Naive thymus-derived CD4-positive, alpha-beta T cell (primary cell): ENCODE measurements around the gene HMGCL. TPM values are rescaled to one million over a fixed set of nuclear protein-coding genes. Genes with fewer than 3 reads are reported as not detected.

Experiments used
- ATAC-seq: fragments of 150-1000 bp; cut with Tn5 transposase; 2 replicates; pipeline ENCODE4 v1.10.0; 2021; ENCODE audit warnings: mild to moderate bottlenecking, moderate library complexity
- CTCF ChIA-PET: fragments of 350-600 bp; sonication (Branson Sonifier 250); formaldehyde crosslinking; loops from one replicate; lab custom pipeline; 2021; ENCODE audit warnings: antibody characterized with exemption; lab: Charles Lee
- POLR2A ChIA-PET: fragments of 350-600 bp; sonication (Branson Sonifier 250); formaldehyde crosslinking; loops from one replicate; lab custom pipeline; 2021; ENCODE audit warnings: antibody characterized with exemption, inconsistent platforms; lab: Charles Lee
- DNase-seq, 9 donors: peaks; one replicate each; pipeline versions ENCODE4 v3.0.0 to v3.0.0-alpha.2; 2020 to 2022; ENCODE audit warnings: mixed read lengths in 1 of 9
- H3K27ac ChIP-seq: one replicate; pipeline ENCODE4 v1.7.0; 2013; ENCODE audit warnings: mild to moderate bottlenecking, low read depth, low read length, moderate library complexity
- H3K27me3 ChIP-seq, 2 donors: one replicate each; pipeline ENCODE4 v1.7.0; 2013; ENCODE audit warnings: low read length in 2 of 2, mild to moderate bottlenecking in 2 of 2, moderate library complexity in 2 of 2; ENCODE audit not compliant: control insufficient read depth in 2 of 2, insufficient read depth in 2 of 2
- H3K36me3 ChIP-seq, 3 experiments: 1 replicate in 2 of 3; 2 replicates in 1 of 3; pipeline ENCODE4 v1.7.0; 2013; ENCODE audit warnings: low read length in 3 of 3, mild to moderate bottlenecking in 3 of 3, moderate library complexity in 1 of 3; ENCODE audit not compliant: insufficient read depth in 3 of 3, control insufficient read depth in 2 of 3
- H3K4me1 ChIP-seq, 2 donors: one replicate each; pipeline ENCODE4 v1.7.0; 2013; ENCODE audit warnings: low read length in 2 of 2, mild to moderate bottlenecking in 2 of 2, moderate library complexity in 1 of 2; ENCODE audit not compliant: control insufficient read depth in 2 of 2, insufficient read depth in 2 of 2
- H3K4me3 ChIP-seq: 2 replicates; pipeline ENCODE4 v1.7.0; 2013; ENCODE audit warnings: mild to moderate bottlenecking, low read length
- H3K9me3 ChIP-seq, 3 experiments: 1 replicate in 2 of 3; 2 replicates in 1 of 3; pipeline ENCODE4 v1.7.0; 2013; ENCODE audit warnings: low read length in 3 of 3; ENCODE audit not compliant: control insufficient read depth in 2 of 3
- H3K27ac Mint-ChIP-seq, 9 donors: one replicate each; pipeline ENCODE4 v1.8.0; 2020 to 2022; ENCODE audit warnings: mixed read lengths in 9 of 9, mild to moderate bottlenecking in 8 of 9, moderate library complexity in 5 of 9, inconsistent platforms in 2 of 9
- H3K27me3 Mint-ChIP-seq, 5 donors: one replicate each; pipeline ENCODE4 v1.8.0; 2021 to 2022; ENCODE audit warnings: mixed read lengths in 5 of 5, mild to moderate bottlenecking in 1 of 5
- H3K36me3 Mint-ChIP-seq, 5 donors: one replicate each; pipeline ENCODE4 v1.8.0; 2020 to 2022; ENCODE audit warnings: mixed read lengths in 5 of 5, mild to moderate bottlenecking in 3 of 5, inconsistent platforms in 1 of 5
- H3K4me1 Mint-ChIP-seq, 7 donors: one replicate each; pipeline ENCODE4 v1.8.0; 2020 to 2022; ENCODE audit warnings: mixed read lengths in 7 of 7, mild to moderate bottlenecking in 3 of 7, inconsistent platforms in 1 of 7
- H3K4me3 Mint-ChIP-seq, 10 donors: one replicate each; pipeline ENCODE4 v1.8.0; 2020 to 2022; ENCODE audit warnings: mild to moderate bottlenecking in 10 of 10, mixed read lengths in 10 of 10, moderate library complexity in 6 of 10, inconsistent platforms in 2 of 10
- H3K9me3 Mint-ChIP-seq, 11 donors: one replicate each; pipeline ENCODE4 v1.8.0; 2020 to 2022; ENCODE audit warnings: mixed read lengths in 11 of 11, mild to moderate bottlenecking in 4 of 11, inconsistent platforms in 1 of 11, moderate library complexity in 1 of 11
- intact Hi-C, 2 donors: fragments of 100-400 bp; cut with micrococcal nuclease; formaldehyde crosslinking; loops; one replicate each; pipeline ENCODE4 v1.15.1; 2023
- polyA plus RNA-seq, 2 donors: library from polyadenylated mRNA; unstranded; fragments of 300-500 nt; fragmentation: Illumina TruSeq; gene quantifications; one replicate each; pipeline ENCODE4 v1.2.3, GENCODE V29; 2021
- total RNA-seq, 6 experiments: library from RNA in 5 of 6; stranded (reverse) in 5 of 6; gene quantifications; 1 replicate in 5 of 6; 2 replicates in 1 of 6; pipeline ENCODE4 v1.2.3 and lab custom pipeline; 2021 to 2026

Gene HMGCL
- total and polyA plus RNA-seq, 7 experiments from 2014 or later, result 16.2 to 38.9 (median 32.6) TPM

DNA sequence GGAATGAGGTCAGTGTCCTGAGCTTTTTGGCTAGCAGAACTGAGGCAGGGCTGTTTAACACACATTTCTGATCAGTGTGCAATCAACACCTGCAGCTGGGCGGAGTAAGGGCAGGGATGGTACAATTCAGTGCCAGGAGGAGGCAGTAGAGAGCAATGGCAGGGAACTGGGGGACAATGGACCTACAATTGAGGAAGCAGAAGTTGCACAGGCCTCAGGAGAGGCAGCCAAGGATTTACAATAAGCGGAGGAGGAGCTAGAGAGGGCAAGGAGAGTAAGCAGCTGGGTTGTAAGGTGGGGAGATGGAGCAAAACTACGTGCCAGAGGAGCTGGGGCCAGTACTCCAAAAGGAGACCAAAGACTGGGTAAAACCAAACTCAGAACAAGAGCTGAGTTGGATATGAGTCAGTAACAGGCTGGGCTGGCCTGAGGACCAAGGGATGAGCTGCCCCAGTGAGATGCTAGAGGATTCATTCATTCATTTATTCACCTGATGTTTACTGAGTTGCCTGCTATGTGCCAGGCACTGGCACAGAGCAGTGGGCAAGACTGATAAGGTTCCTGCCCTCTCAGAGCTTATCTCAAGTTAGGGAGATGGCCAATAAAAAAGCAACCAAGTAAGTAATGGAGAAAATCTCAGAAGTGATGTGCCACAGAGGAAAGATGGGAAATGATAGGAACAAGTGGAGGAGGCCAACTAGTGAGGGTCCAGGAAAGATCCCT, 14.2 kb downstream of the HMGCL start:
- H3K27me3 ChIP-seq, result no peaks in the 10 kb centered on the region

DNA sequence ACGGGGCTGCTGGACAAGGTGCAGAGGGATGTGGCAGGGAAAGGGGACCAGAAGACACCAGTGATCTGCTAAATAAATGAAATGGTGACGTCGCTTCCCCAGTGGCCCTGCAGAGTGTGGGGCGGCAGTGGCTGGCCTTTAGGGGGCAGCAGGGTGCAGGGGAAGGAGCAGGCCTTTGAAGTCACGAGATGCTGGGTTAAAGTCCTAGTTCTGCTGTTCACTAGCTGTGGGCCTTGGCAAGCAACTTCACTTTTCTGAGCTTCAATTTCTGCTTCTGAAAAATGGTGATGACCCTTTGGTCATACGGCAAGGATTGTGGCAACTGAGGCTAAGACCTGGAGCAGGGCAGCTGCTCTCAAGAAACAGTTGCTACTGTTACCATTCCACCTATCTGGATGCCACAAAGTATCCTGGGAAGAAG, 15.5 kb downstream of the HMGCL start:
- Mint-ChIP-seq H3K4me3 (no peak overlapping the region), H3K4me1 (peaks cover 15 to 30% (median 17%) of the 10 kb centered on the region in 7 donors), H3K36me3 (peaks cover 0 to 15% (median 4%) of the 10 kb centered on the region in 5 donors), H3K9me3 (no peaks in the 10 kb centered on the region), H3K27me3 (no peaks in the 10 kb centered on the region), H3K27ac (peak overlapping the region in 4 of 9 donors; percentile 46 to 79 (median 64))
- ChIA-PET CTCF (interaction anchor here (0.6 to 3.7 kb wide), 13 partner anchors 9 to 582 kb away, joined by 3 to 32 read pairs (median 4); partner anchors contain the start of gene FUCA1), POLR2A (interaction anchor here (0.6 to 2.3 kb wide), 7 partner anchors 9 to 691 kb away, joined by 3 to 22 read pairs (median 5); partner anchors contain the start of genes GALE and HMGCL)
- intact Hi-C loops, result loop anchor here (1.0 to 2.0 kb wide), 8 partner anchors 15 to 108 kb away; partner anchors contain the start of genes FUCA1 (in 2 of the 2) and HMGCL (in 2 of the 2)
- Histone ChIP-seq H3K27ac (no peak overlapping the region), H3K36me3 (peaks cover 0 to 32% (median 5%) of the 10 kb centered on the region in 3 experiments), H3K4me1 (peaks cover 0 to 10% of the 10 kb centered on the region in 2 donors), H3K4me3 (no peak overlapping the region), H3K27me3 (no peaks in the 10 kb centered on the region), H3K9me3 (no peaks in the 10 kb centered on the region)
- ATAC-seq (peak; percentile 94), DNase-seq (peak; percentile 71 to 84 (median 80))

More for the DNA sequence above, 14.2 kb downstream of the HMGCL start:
- peaks cover 15 to 21% (median 17%) of the 10 kb centered on the region in 7 donors for H3K4me1 Mint-ChIP-seq
- H3K4me1 ChIP-seq, result peaks cover 0 to 10% of the 10 kb centered on the region in 2 donors
- H3K36me3 Mint-ChIP-seq, result peaks cover 0 to 16% (median 2%) of the 10 kb centered on the region in 5 donors
- H3K27me3 Mint-ChIP-seq, result no peaks in the 10 kb centered on the region
- intact Hi-C loops, result loop anchor here in 1 of 2 donors (1.0 kb wide), 1 partner anchor 106 kb away; no protein-coding TSS in a partner anchor
- ATAC-seq (peak; percentile 82), DNase-seq (peak in 8 of 9 donors; percentile 29 to 54 (median 50))
- no peaks in the 10 kb centered on the region for H3K9me3 ChIP-seq
- H3K9me3 Mint-ChIP-seq, result no peaks in the 10 kb centered on the region
- POLR2A ChIA-PET, result interaction anchor here (0.9 to 3.9 kb wide), 4 partner anchors 10 to 144 kb away, joined by 4 to 22 read pairs (median 12); partner anchors contain the start of genes GALE and HMGCL
- no peak overlapping the region for H3K4me3 Mint-ChIP-seq
- H3K27ac ChIP-seq, result no peak overlapping the region
- CTCF ChIA-PET, result interaction anchor here (0.7 to 3.7 kb wide), 15 partner anchors 8 to 106 kb away, joined by 3 to 32 read pairs (median 4); partner anchors contain the start of genes CNR2, FUCA1, GALE and HMGCL
- H3K36me3 ChIP-seq, result peaks cover 0 to 36% (median 5%) of the 10 kb centered on the region in 3 experiments
- peak overlapping the region in 6 of 9 donors; percentile 9 to 82 (median 60) for H3K27ac Mint-ChIP-seq
- H3K4me3 ChIP-seq, result no peak overlapping the region

DNA sequence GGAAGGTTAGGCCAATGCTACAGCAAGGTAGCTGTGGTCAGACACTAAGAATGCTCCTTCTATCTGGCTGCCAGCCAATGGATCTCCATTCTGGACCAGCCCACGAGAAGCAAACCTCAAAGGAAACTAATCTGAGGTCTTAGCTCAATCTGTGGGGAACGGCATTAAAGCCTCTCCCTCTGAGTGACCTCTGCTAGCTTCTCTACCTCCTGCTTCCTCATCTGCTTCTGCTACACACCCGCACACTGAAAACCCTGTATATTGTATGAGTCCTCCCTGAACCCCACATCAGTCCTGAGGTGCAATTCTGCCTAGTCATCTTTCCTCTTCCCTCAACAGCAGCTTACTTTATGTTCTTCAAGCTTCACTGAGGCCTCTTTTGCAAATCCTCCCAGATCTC, 17.8 kb downstream of the HMGCL start:
- DNase-seq (no peak), ATAC-seq (peak; percentile 56)
- no peak overlapping the region for H3K4me3 Mint-ChIP-seq
- H3K27me3 ChIP-seq, result no peaks in the 10 kb centered on the region
- H3K27ac ChIP-seq, result no peak overlapping the region
- peaks cover 0 to 22% (median 2%) of the 10 kb centered on the region in 5 donors for H3K36me3 Mint-ChIP-seq
- ChIA-PET CTCF (interaction anchor here (0.9 to 1.6 kb wide), 3 partner anchors 10 to 109 kb away, joined by 3 to 9 read pairs (median 4); no protein-coding TSS in a partner anchor), POLR2A (no interaction called here)
- no peaks in the 10 kb centered on the region for H3K27me3 Mint-ChIP-seq
- H3K27ac Mint-ChIP-seq, result peak overlapping the region in 3 of 9 donors; percentile 32 to 84 (median 70)
- peaks cover 0 to 10% of the 10 kb centered on the region in 2 donors for H3K4me1 ChIP-seq
- no peak overlapping the region for H3K4me3 ChIP-seq
- H3K9me3 Mint-ChIP-seq, result no peaks in the 10 kb centered on the region
- H3K4me1 Mint-ChIP-seq, result peaks cover 15 to 29% (median 18%) of the 10 kb centered on the region in 7 donors
- intact Hi-C loops, result no loop called here
- peaks cover 0 to 27% (median 0%) of the 10 kb centered on the region in 3 experiments for H3K36me3 ChIP-seq
- no peaks in the 10 kb centered on the region for H3K9me3 ChIP-seq

DNA sequence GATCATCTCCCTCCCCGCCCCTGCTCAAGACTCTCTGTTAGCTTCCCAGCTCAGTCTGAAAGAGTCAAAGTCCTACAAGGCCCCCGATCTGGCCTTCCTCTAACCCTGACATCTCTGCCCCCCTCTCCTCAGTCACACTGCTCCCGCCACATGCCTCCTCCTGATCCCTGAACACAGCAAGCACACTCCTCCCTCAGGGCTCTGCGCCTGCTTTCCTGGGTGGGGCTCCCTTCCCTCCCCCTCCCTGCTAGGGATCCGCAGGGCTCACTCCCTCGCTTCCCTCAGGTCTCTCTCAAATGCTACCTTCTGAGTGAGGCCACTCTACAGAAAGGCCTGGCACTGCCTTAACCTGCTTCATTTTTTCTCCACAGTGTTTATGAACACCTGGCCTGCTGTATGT, 18.9 kb downstream of the HMGCL start:
- ChIA-PET POLR2A (no interaction called here), CTCF (interaction anchor here (1.6 kb wide), 1 partner anchor 110 kb away, joined by 9 read pairs; no protein-coding TSS in a partner anchor)
- Mint-ChIP-seq H3K27me3 (no peaks in the 10 kb centered on the region), H3K27ac (peak overlapping the region in 2 of 9 donors; percentile 22 to 41), H3K4me1 (peaks cover 15 to 28% (median 24%) of the 10 kb centered on the region in 7 donors), H3K36me3 (peaks cover 0 to 17% (median 1%) of the 10 kb centered on the region in 5 donors), H3K4me3 (no peak overlapping the region), H3K9me3 (no peaks in the 10 kb centered on the region)
- Histone ChIP-seq H3K36me3 (peaks cover 0 to 20% (median 0%) of the 10 kb centered on the region in 3 experiments), H3K9me3 (no peaks in the 10 kb centered on the region), H3K27me3 (no peaks in the 10 kb centered on the region), H3K4me3 (no peak overlapping the region), H3K4me1 (peaks cover 4 to 15% of the 10 kb centered on the region in 2 donors), H3K27ac (no peak overlapping the region)
- DNase-seq, result no peak
- no peak for ATAC-seq
- intact Hi-C loops, result no loop called here

DNA sequence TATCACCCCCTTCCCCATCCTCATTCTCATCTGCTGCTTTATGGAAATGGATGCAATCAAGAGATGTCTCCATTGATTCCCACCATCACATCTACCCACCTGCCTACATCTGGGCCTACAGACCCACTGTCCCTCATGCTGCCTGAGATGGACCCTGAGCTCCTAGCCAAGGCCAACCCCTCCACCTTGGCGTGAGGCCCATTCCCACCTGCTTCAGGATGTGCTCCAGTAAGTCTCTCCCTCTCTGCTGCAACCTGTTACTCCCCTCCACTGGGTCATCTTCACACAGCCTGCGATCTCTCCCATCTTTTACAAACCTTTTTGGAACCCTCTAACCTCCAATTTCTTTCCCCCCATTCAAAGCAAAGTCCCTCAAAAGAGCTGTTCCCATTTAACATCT, 20.2 kb downstream of the HMGCL start:
- Mint-ChIP-seq H3K4me3 (peak overlapping the region in 1 of 10 donors; percentile 2), H3K27me3 (no peaks in the 10 kb centered on the region), H3K27ac (peak overlapping the region in 6 of 9 donors; percentile 5 to 83 (median 16)), H3K4me1 (peaks cover 3 to 23% (median 22%) of the 10 kb centered on the region in 7 donors), H3K9me3 (no peaks in the 10 kb centered on the region), H3K36me3 (peaks cover 0 to 15% (median 0%) of the 10 kb centered on the region in 5 donors)
- DNase-seq, result no peak
- intact Hi-C loops, result no loop called here
- Histone ChIP-seq H3K4me3 (no peak overlapping the region), H3K36me3 (peaks cover 0 to 26% (median 0%) of the 10 kb centered on the region in 3 experiments), H3K9me3 (no peaks in the 10 kb centered on the region), H3K4me1 (peaks cover 7 to 10% of the 10 kb centered on the region in 2 donors), H3K27ac (no peak overlapping the region), H3K27me3 (no peaks in the 10 kb centered on the region)
- ChIA-PET CTCF (interaction anchor here (0.7 kb wide), 1 partner anchor 113 kb away, joined by 4 read pairs; no protein-coding TSS in a partner anchor), POLR2A (interaction anchor here (0.6 kb wide), 2 partner anchors 26 to 119 kb away, joined by 3 read pairs; no protein-coding TSS in a partner anchor)
- ATAC-seq, result no peak

DNA sequence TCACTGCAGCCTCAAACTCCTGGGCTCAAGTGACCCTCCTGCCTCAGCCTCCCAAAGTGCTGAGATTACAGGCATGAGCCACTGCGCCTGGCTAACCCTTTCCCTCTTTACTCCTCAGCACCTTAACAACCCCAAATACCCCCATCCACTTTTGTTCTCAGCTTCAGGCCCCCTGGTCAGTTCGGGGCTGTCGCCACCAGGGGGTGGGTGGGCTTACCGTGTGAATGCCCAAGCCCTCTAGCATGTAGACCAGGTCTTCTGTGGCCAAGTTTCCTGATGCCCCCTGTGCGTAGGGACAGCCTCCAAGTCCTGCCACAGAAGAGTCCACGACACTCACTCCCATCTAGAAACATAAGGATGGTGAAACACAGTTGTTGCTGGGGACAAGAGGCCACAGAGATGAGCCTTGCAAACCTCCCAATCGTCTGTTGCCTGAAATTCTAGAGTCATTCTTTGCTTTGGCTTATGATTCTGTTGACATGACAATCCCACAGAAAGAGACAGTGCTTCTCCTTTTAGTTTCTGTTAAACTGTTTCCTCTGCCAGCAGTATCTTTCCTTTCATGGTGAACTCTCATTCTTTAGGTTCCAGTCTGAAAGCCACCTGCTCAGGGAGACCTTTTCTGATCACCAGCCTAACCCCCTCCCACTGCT, 20.9 kb downstream of the HMGCL start:
- H3K36me3 ChIP-seq, result peaks cover 0 to 26% (median 0%) of the 10 kb centered on the region in 3 experiments
- no peak for DNase-seq
- H3K27me3 ChIP-seq, result no peaks in the 10 kb centered on the region
- peak overlapping the region in 4 of 9 donors; percentile 2 to 69 (median 62) for H3K27ac Mint-ChIP-seq
- H3K9me3 ChIP-seq, result no peaks in the 10 kb centered on the region
- H3K9me3 Mint-ChIP-seq, result no peaks in the 10 kb centered on the region
- CTCF ChIA-PET, result interaction anchor here (3.0 kb wide), 1 partner anchor 112 kb away, joined by 14 read pairs; no protein-coding TSS in a partner anchor
- H3K4me1 ChIP-seq, result peaks cover 7 to 12% of the 10 kb centered on the region in 2 donors
- peaks cover 0 to 15% (median 0%) of the 10 kb centered on the region in 5 donors for H3K36me3 Mint-ChIP-seq
- H3K27me3 Mint-ChIP-seq, result no peaks in the 10 kb centered on the region
- H3K4me3 ChIP-seq, result no peak overlapping the region
- ATAC-seq, result no peak
- no peak overlapping the region for H3K27ac ChIP-seq
- H3K4me3 Mint-ChIP-seq, result peak overlapping the region in 1 of 10 donors; percentile 20
- POLR2A ChIA-PET, result interaction anchor here (0.6 kb wide), 1 partner anchor 120 kb away, joined by 3 read pairs; no protein-coding TSS in a partner anchor
- peaks cover 6 to 24% (median 20%) of the 10 kb centered on the region in 7 donors for H3K4me1 Mint-ChIP-seq
- intact Hi-C loops, result no loop called here
